GM19324 (cell line): ENCODE measurements around the gene PABPN1L.
"Not testable (repeated sequence)": the region's sequence is repeated elsewhere in the genome, so short reads cannot be mapped to it uniquely, and the experiment has no call there.

Experiments used
- ATAC-seq: cut with Tn5 transposase; IDR thresholded peaks from one replicate; pipeline ENCODE4 v1.9.1; 2021; ENCODE audit warnings: mild to moderate bottlenecking, moderate library complexity; ENCODE audit not compliant: unreplicated experiment, low FRiP score

The PABPN1L gene

DNA sequence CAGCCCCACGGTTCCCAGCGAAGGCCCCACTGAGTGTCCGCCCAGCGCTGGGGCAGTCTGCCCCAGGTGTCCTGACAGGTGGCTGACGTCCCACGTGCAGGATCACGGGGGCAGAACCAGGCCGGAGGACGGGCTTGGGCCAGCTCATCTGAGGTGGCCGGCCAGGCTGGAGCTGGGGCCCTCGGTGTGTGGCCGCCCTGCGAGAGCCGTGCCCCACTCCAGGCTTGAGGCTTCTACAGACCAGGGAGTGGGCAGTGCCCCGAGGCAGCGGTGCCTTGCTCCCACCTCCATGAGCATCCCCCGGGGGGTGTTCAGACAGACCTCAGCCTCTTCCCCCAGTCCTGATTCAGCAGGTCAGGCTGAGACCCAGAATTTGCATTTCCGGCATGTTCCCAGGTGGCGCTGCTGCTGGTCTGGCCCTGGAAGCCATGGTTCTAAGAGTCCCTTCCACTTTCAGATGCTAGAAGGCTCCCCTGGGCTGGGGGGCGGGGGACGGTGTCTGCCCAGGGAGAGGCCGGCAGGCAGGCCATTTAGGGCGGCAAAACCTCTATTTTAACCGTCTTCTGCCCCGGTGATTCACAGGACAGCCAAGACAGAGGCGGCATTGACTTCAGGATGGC lies 35.4 kb upstream of the PABPN1L start:
- no peak for ATAC-seq

DNA sequence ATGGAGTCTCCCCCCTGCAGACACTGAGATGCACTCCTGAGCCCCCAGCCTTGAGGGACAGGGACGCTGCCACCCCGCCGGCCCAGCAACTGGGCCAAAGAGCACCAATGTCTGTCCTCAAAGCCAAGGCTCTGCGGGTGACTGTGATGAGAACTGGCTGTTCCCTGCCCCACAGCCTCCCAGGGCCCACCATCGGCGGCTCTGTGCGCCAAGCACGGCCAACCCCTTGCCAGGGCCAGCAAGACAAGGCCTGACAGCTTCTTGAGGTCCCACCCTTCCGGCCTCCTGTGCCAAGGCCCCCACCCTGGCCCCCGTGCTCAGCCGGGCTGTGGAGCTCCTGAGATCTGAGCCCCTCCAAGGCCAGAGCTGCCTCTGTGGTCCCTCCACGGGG lies 34.2 kb upstream of the PABPN1L start:
- no peak for ATAC-seq

DNA sequence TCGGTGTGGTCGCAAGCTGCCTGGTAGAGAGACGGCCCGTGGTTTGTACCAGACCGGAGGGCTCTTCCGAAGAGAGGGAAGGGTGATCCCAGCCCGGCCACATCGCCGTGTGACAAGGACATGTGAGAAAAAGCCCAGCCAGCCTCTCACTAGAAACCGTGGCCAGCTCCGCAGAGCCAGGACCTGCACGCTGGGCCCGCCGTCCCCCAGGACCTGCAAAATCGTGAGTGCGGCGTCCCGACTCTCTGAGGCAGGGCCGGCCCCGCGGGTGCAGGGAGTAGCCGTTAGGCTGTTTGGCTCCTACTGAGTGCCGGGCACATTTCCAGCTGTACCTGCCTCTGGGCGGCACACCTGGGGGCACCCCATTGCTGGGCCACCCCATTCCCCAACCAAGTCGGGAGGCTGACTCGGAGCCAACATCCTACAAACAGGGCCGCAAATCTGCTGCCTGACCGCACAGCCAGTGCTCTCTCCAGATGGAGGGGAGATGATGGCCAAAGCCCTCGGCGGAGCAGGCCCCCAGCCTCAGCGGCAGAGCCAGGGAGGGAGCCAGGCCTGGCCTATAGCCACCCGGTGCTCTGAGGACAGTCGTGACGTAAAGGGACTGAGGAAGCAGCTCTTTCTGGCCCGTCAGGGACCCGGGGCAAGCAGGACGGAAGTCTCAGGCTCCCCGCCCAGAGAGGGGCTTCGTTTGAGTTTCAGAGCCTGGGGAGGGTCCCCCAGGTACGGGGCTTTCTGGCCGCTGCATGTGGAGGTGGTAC lies 33.6 kb upstream of the PABPN1L start:
- ATAC-seq = no peak

DNA sequence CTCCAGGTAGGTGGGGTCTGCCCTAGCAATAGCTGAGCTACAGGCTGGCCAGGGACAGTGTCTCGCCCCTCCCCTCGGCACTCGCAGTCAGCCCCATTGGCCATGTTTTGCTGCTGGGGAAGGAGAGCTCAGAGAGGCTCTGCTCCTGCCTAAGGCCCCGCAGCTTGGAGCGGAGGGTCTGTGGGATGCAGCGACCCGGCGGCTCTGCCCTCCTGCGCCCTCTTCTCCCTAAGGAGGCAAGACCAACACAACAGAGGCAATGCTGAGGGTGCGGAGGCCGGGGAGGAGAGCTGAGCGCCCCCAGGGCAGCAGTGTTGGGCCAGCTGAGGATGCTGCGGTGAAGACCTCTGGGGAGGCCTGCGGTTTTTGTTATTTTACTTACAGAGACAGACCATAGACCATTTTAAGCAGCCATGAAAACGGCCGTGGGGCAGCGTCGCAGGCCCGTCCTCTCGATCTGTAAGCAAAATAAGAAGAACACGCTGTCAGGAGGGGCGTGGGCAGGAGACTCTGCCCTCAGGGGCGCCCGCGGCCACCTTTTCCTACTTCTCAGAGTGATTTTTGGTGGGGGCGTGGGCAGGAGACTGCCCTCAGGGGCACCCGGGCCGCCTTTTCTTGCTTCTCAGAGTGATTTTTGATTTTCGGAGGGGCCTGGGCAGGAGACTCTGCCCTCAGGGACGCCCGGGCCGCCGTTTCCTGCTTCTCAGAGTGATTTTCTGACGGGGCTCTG lies 31.4 kb upstream of the PABPN1L start:
- no peak for ATAC-seq

DNA sequence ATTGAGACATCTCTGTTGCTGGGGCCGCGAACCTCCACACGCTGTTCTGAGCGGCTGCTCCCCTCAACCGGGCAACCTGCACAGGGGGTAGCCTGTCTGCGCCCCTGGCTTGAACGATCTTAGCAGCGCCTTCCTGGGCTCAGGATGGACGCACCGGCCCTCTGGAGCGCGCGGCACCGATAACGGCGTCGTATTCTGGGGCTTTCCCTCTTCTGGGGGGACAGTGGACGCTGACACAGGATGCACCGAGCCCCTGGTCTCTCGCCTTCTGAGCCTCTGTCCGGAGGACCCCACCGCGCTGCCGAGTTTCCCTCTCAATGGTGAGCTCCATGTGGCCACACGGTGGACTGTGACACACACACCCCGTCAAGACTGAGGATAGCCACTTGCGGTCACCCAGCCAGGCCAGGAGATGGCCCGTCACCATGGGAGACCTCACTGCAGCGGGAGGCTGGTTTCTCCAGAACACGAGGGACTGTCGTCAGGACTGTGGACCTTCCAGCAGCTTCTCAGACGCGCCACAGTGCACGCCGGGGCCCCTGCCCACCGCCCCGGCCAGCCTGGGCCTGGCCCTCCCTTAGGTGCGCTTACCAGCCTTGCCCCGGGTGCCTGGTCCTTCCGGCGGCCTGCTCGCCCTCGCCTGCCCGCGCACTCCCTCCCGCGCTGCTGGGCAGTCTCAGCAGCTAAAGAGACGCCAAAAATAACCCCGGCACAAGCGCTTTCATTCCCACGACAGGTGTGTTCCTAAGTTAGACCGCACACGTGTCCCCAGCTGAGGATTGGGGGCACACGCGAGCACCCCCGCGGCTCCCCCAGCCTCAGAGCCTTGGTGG lies 30.0 kb upstream of the PABPN1L start:
- no peak for ATAC-seq

DNA sequence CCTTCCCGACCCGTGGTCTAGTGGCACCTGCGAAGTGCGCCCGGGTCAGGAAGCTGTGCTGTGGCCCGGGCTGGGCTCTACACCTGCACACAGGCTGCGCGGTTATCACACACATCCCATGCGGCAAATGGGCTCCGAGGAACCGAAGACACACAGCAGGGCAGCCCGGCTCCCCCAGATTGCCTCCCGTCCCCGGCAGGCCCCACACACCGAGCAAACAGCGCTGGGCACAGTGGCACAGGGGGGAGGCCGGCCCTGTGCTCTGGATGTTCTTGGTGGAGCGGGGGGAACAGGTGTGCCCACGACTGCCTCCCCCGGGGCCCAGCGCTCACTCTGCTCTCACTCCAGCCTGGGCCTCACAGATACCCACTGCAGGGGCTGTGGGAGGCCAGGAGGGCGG lies 28.9 kb upstream of the PABPN1L start:
- no peak for ATAC-seq

DNA sequence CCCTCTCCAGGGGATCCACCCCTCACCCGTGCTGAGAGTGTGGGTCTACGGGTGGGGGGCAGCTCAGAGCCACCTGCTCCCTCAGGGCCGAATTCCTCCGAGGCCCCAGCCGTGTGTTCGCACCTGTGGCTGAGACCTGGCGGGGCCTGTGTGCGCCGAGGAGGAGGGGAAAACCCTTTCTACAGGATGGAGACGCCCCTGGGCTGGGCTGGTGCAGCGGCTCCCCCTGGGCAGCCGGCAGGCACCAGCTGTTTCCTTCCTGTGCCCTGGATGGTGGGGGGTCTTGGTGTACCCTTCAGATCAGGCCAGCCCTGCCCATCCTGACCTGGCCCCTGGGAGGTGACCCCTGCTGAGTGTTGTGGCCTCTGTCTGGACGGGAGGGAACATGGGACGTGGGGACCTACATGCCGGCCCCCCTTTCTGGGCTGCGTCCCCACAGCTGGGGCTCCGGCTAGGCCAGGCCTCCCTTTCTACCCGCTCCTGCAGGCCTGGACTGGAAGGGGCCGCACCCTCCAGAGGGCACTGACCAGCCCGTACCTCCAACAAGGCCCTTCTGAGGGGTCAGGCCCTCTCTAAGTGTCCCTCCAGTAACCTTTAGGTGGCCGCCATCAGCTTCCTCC lies 28.3 kb upstream of the PABPN1L start:
- no peak for ATAC-seq

DNA sequence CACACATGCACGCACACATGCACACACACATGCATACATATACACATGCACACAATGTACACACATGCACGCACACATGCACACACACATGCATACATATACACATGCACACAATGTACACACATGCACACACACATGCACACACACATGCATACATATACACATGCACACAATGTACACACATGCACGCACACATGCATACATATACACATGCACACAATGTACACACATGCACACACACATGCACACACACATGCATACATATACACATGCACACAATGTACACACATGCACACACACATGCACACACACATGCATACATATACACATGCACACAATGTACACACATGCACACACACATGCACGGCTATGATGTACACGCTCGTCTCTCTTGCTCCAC lies 27.8 kb upstream of the PABPN1L start:
- ATAC-seq = not testable (repeated sequence)

DNA sequence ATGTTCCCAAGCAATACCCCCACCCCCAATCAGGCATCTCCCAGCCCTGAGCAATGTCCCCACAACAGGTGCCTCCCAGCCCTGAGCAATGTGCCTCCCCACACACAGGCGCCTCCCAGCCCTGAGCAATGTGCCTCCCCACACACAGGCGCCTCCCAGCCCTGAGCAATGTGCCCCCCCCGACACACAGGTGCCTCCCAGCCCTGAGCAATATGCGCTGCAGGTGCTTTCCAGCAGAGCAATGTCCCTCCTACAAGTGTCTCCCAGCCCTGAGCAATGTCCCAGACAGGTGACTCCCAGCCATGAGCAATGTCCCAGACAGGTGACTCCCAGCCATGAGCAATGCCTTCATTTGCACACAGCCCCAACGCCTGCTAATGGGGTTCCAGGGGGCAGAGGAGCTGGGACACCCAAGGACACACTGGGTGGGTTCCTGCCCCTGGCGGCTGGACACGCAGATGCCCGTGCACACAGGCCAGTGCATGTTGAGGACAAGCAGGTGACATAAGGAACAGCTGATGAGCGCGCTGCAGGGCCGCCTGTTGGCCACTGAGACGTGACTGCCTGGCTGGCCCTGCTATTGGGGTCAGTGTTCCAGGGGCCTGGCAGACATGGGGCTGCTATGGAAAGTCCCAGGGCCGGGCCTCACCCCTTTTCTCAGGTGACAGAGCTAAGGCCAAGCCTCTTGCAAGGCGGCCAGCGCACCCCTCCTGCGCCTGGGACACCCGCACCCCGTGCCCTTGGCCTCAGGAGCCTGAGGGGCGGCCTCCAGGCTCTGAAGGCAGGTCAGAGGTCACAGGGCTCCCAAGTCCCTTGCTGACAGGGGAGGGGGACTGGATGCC lies 26.9 kb upstream of the PABPN1L start:
- no peak for ATAC-seq

DNA sequence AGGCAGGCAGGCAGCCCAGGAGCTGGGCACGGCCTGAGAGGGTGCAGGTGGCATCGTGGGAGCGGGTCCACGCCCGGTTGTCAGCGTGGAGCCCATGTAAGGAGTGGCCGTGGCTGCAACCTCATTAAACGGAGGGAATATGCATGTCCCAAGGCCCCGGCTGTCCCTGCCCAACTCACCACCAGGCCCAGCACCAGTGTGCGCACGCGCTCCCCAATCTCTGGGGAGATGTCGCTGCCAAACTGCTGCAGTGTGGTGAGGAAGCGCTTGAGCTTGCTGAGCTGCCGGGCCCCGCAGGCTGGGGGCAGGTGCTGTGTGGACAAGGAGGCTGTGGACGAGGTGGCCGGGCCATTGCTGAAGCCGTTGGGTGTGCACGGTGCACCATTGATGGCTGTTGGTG lies 25.6 kb upstream of the PABPN1L start:
- no peak for ATAC-seq

DNA sequence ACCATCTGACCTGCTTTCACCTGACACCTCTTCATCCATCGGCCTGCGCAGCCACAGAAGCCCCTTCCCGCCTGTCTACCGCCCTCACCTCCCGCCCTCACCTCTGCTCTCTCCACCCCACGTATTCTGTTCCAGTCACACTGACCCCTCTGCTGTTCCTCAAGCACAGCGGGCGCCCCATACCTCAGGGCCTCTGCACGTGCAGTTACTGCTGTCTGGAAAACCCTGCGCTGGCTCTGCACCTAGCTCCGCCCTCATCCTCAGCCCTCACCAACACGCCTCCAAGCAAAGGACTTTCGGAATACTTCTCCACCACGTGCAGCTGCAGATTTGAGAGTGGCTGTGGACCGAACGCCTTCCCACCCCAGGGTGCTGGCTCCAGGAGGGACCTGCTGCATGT lies 24.6 kb upstream of the PABPN1L start:
- no peak for ATAC-seq

DNA sequence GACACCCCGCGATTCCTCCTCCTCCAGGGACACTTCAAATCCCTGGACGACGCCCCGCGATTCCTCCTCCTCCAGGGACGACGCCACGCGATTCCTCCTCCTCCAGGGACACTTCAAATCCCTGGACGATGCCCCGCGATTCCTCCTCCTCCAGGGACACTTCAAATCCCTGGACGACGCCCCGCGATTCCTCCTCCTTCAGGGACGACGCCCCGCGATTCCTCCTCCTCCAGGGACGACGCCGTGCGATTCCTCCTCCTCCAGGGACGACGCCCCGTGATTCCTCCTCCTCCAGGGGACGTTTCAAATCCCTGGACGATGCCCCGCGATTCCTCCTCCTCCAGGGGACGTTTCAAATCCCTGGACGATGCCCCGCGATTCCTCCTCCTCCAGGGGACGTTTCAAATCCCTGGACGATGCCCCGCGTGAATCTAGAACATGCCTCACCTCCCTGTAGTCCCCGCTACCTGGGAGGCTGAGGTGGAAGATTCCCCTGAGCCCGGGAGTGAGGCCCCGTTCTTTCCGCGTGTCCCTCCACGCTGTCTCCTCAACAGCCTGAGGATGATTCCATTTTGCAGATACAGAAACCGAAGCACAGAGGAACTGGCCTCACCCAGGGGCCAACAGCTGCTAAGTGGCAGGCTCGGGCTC lies 23.4 kb upstream of the PABPN1L start:
- ATAC-seq = not testable (repeated sequence)

DNA sequence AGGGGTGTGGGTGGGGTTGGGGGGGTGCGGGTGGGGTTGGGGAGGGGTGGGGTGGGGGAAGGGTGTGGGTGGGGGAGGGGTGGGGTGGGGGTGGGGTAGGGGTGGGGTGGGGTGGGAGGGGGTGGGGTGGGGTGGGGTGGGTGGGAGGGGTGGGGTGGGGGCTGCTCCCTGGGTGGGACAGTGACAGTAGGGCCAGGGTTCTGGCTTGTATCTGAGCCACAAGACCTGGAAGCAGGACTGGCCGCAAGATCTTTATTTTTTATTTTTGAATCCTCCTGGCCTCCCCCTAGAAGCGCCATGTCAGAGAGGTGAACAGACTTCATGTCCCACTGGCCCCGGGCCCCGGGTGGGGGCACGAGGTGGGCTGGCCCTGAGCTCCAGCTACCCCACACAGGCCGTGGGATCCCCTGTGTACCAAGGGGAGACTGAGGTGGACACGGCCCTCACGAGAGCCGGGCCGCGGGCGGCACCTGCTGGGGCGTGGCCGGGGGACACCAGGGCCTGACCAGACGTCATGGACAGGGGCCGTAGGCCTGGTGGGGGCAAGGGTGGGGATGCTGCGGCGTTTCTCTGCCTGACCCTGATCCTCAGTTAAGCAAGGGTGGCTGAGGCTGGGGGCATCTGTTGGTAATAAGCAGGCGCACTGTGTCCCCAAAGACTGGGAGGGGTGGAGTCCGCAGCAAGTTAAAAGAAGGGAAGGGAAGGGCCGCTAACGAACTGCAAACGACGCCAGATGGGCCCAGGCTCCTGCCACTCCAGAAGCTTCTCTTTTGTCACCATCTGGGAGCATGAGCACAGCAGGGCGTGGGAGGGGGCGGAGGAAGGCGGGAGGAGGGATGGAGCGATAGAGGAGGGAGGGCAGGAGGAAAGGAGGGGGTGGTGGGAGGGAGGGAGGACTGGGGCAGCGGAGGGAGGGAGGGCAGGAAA lies 22.3 kb upstream of the PABPN1L start:
- no peak for ATAC-seq

DNA sequence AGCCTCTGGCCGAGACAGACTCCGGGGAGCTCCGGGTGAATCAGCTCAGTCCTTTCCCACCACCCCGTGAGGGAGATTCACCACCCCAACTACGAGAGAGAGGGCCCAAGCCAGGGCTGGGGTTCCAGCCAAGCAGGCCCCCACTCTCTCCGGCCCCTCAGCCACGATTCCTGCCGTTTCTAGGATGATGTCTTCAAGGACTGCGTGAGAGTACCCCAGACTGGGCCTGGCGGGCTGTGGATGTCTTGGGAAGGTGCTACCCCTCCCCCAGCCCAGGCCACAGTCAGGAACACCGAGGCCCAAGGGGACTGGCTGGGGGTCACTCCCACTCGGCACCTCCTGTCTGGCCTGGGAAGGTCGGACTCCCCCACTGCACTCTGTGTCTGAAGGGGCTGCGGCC lies 21.6 kb upstream of the PABPN1L start:
- ATAC-seq = no peak

DNA sequence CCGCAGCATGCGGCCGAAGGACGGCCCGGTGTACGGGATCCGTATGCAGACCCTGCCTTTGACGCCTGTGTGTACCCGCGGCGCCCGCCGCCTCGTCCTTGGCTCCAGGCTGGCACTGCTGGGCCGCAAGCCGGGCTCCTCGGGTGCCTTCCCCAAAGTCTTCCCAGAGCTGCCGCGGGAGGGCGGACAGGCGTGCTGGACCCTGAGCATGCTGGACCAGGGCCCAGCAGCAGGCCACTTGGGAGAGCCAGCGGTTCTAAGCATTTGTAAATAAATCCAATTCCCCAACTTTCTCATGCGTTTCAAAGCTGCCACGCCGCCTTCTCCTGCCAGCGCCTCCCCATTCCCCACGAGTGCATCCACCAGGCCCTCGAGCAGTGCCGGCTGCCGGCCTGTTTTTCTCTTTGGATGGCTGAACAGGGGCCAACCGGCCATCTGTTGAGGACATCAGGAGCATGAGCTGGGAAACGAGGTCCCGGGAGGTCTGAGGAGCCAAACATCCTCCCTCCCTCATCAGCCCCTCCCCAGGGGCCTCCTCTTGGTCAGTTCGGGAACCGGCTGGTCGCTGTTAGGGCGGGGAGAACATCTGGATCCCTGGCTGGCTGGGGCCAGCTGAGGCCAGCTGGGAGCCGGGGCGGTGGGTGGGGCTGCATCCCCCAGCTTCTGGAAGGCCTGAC lies 20.5 kb upstream of the PABPN1L start:
- no peak for ATAC-seq

DNA sequence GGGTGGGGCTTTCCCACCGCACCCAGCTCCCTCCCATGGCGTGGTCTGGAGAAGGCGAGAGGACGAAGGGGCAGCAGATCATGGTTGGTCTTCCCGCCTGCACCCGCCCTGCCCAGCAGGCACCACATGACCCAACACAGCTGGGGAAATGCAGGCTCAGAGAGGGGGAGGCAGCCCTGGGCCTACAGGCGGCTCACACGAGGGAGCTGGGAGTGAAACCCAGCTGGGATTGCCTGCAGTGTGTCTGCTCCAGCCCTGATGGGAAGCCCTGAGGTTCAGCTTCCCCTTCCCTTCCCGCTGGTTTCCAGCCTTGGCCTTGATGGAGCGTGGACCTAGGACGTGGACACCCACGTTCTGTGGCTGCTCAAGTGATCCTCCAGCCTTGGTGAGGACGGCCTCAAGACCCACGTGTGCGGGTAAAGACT lies 20.0 kb upstream of the PABPN1L start:
- ATAC-seq = no peak

DNA sequence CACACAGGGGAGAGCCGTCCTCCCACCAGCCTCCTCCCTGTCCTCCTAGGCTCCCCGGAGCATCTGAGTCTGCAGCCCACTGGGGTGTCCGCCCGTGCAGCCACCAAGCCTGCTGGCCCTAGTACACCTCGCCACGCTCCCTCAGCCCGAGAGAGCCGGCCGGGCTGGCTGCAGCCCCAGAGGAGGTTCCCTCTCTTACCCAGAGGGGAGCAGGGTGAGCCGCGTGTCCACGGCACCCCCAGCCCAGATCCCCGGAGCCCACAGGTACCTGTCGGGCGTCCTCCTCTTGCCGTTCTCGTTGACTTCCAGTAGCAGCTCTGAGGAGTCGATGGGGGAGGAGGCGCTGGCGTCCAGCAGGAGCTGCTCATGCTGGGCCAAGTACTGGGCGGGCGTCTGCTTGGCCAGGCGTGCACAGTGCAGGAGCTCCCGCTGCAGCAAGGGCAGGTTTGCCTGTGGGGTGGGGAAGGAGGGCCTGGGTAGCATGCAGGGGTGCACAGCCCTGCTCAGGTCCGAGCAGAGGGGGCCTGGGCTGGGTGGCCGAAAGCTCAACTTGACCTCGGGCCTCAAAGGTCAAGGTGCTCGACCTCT lies 19.3 kb upstream of the PABPN1L start:
- ATAC-seq = no peak
